GM19372 (cell line): ENCODE data around the gene GARS1.

Experiments used
- ATAC-seq: cut with Tn5 transposase; IDR thresholded peaks from one replicate; pipeline ENCODE4 v1.9.1; 2021; ENCODE audit warnings: mild to moderate bottlenecking, low read depth, moderate library complexity; ENCODE audit not compliant: unreplicated experiment

GARS1 gene

DNA sequence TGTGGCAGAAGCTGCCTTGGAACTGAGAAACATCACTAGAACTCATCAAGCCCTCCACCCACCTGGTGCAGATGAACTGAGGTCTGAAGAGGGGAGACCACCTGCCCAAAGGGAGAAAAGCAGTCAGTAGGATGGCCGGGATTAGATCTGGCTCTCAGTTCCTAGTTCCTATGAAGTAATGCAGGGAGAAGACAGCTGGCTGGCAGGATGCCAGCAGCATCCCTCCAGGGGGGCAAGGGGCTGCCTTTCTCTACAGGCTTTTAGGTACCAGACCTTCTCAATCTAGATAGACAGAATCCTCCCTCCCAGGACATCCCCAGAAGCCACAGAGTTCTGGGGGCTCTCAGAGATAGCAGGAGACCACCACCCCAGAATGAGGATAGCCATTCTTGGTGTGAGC is 79.7 kb downstream of the GARS1 start:
- ATAC-seq = no peak

DNA sequence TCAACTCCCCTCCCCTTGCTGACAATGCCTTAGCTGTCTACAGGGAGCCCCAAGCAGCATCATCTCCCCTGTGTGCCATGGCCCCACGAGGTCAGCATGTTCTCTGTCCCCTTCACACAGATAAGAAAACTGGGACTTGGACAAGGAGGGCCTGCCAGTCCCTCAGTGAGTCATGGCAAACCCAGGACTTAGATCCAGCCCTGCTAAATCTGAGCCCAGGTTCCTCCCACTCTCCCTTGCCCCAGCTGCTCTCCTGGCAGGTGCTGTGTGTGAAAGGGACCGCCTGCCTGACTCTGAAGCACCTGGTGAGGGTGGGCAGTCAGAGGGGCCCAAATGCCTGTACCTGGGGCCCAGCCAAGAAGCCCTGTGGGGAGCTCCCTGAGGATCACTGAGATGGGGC is 80.2 kb downstream of the GARS1 start:
- ATAC-seq = no peak

DNA sequence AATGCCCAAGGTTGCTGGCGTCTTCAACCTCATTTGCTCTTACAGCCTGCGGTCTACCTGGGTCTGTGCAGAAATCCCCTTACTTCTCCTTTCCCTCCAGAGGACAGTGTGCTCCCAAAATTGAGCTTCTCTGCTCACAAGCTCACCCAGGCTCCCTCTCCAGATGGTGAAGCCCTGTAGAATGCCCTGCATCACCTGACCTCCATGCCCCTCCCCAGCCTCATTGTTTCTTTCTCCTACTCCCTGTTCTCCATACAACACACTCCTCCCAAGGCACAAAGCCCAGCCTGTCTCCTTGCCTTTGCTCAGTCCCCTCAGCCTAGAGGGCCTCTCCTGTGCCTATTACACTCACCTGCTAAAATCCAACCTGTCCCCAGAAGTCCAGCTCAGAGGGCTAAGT is 84.1 kb downstream of the GARS1 start:
- ATAC-seq = no peak

DNA sequence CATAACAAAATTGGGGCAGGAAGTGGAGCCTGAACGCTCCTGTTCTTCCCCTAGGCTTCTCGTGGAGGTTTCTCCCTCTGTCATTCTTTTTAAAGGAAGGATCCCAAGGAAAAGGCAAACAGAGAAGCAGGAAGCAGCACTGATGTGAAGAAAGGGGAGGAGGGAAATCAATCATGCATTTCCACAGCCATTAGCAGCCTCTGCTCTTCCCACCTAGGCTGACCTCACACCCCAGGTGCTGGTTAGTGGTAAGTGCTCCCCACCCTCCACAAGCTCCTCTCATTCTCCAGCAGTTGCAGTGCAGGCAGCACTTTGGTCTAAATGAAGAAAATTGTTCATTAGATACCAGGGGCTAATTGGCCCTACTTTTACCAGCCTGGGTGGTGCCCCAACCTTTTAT is 85.0 kb downstream of the GARS1 start:
- ATAC-seq = no peak

DNA sequence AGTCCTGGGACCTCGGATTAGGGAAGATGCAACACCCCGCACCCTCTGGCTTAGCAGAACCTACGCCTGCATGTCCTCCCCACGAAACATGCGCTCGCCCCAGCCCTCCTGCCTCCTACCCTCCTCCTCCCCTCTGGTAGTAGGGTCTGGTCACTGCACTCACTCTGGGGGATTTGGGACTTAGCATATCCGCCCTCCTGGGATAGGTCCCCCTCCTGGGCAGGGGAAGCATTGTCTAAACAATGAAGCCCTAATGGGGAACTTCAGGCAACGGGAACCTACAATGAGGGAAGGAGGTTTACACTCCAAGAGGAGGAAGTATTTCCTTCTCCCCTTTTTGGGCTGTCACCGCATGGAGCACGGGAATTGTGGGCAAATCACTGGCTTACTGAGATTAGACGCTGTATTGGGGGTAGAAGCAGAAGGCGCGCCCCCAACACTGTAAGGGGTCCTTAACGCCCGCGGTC is 86.7 kb downstream of the GARS1 start:
- ATAC-seq = no peak

DNA sequence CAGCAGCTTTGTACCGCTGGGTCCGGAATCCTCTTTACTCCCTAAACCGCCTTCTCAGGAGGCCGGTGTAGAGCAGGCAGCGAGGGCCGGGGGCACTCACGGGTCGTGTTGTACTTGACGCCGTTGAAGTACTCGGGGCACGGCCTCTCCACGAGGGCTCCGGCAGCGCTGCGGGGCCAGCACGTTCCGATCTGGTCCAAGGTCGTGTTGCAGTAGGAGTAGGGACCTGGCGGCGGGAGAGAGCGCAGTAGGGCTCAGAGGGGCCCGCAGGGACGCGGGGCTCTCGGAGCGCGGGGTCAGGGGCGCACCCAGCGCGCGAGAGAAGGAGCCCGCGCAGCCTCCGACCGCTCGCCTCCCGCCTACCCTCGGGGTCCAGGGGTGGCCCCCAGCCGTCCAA is 87.1 kb downstream of the GARS1 start:
- ATAC-seq = no peak

DNA sequence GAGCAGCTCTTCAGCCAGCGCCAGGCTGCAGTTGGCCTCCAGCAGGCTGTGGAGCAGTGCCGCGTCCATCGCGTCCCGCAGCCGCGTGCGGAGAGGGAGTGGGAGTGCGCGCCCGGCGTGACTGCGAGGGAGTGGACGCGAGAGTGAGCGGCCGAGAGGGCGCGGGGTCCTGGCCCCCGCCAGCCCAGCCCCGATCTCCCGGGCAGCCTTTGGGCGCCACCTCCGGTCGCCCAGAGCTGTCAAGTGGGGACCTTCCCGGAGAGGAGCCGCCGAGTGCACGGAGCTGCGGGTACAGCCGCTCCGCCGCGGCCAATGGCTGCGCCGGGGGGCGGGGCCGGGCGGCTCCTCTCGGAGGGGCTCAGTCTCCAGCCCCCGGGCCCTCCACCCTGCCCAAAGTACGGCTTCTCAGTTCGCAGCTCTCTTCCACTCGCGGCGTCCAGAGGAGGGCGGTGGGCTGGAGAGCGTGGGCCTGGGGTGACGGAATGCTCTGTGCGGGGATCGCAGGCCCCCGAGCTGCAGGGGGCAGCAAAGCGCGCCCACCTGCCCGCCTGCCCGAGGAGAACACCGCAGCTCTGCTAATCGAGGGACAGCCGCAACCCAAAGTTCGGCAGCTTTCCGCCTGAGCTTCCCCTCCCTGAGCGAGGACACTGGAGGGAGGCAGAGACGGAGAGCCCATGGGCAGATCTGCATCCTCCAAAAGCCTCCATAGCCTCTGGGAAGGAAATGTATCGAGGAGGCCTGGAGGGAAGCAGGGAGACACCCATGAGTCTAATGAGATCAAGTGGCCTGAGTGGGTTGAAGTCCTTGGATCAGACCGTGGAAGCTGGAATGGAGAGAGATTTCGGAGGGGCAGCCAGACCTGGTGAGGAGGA is 87.8 kb downstream of the GARS1 start, which contains the start of gene CRHR2:
Gene CRHR2, minus strand, starts transcription at position 245 of the 872 bp plus-strand sequence. Its CDS starts 176 bp downstream, at position 69.
- ATAC-seq = no peak

DNA sequence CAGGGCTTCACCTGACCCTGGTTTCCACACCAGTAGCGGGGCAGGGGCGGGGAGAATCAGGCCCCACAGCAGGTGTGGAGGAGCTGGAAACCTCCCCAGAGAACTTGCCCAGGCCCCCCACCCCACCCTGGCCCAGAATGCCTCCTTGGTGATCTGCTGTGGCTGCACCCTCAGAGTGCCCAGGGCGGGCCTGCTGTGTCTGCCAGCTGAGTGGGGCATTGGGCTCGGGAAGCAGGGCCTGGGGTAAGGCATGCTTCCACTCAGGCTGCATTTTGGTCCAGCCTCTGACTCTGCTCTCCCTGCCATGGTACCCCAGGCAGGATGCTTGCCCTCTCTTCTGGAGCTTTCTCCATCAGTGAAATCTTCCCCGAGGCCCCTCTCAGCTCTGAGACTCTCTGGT is 88.6 kb downstream of the GARS1 start:
- ATAC-seq = no peak
